Measurements from ENCODE around the gene ZNF77. TPM values are rescaled to one million over a fixed set of nuclear protein-coding genes. Genes with fewer than 3 reads are reported as not detected.
A peak's percentile ranks its signal among the peaks of the same experiment; 100 is the strongest.
"Not testable (repeated sequence)": the region's sequence is repeated elsewhere in the genome, so short reads cannot be mapped to it uniquely, and the experiment has no call there.

ZNF77 gene
- total RNA-seq, 1 donor from 2014 or later, result 5.5 TPM

DNA sequence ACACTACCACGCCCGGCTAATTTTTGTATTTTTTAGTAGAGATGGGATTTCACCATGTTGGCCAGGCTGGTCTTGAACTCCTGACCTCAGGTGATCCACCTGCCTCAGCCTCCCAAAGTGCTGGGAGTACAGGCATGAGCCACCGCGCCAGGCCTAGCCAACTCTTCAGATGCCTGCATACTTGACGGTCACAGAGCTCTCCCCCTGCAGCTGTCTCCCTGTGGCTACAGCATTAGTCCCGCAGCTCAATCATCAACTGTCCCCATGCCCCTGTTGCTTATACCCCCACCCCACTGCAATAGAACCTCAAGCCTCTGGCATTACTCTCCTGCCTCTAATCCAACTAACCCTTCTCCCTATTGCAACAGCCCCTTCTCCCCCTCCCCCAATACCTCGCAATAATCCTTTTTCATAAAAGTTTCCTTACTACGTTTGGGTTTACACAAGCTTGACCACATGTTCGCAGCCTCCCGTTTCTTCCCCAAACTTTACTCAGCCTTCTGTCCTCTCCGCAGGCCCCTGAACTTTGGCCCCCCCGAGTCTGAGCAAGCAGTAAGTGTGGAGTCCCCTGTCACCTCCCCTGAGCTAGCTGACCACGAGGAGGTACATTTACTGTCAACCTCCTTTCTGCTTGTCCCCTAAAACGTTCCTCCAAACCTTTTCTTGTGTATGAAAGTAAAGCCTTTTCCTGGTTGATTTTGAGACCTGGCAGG, 1.7 kb downstream of the ZNF77 start:
- Mint-ChIP-seq H3K4me1 (ENCODE audit: unreplicated experiment) (peaks cover 16% of the 10 kb centered on the region), H3K4me3 (ENCODE audit: unreplicated experiment) (peak overlapping the region; percentile 49), H3K9me3 (ENCODE audit: unreplicated experiment) (no peaks in the 10 kb centered on the region), H3K27ac (ENCODE audit: unreplicated experiment) (no peak overlapping the region), H3K27me3 (ENCODE audit: unreplicated experiment) (peaks cover 6% of the 10 kb centered on the region), H3K36me3 (ENCODE audit: low read depth, unreplicated experiment) (peaks cover 25% of the 10 kb centered on the region)
- TF ChIP-seq, protein P1, sequence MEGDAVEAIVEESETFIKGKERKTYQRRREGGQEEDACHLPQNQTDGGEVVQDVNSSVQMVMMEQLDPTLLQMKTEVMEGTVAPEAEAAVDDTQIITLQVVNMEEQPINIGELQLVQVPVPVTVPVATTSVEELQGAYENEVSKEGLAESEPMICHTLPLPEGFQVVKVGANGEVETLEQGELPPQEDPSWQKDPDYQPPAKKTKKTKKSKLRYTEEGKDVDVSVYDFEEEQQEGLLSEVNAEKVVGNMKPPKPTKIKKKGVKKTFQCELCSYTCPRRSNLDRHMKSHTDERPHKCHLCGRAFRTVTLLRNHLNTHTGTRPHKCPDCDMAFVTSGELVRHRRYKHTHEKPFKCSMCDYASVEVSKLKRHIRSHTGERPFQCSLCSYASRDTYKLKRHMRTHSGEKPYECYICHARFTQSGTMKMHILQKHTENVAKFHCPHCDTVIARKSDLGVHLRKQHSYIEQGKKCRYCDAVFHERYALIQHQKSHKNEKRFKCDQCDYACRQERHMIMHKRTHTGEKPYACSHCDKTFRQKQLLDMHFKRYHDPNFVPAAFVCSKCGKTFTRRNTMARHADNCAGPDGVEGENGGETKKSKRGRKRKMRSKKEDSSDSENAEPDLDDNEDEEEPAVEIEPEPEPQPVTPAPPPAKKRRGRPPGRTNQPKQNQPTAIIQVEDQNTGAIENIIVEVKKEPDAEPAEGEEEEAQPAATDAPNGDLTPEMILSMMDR (IDR thresholded peaks at IDR 0.05; ENCODE audit: unreplicated experiment), result no peak
- DNase-seq (ENCODE audit: low spot score), result no peak

DNA sequence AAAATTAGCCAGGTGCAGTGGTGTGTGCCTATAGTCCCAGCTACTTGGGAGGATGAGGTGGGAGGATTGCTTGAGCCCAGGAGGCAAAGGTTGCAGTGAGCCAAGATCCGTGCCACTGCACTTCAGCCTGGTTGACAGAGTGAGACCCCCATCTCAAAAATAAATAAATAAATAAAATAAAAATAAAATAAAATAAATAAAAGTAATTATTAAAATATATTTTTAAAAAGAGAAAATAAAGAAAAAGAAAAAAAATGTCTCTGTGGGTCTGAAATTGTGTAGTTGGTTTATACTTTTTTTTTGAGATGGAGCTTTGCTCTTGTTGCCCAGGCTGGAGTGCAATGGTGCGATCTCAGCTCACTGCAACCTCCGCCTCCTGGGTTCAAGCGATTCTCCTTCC, 8.9 kb downstream of the ZNF77 start:
- H3K9me3 Mint-ChIP-seq (ENCODE audit: unreplicated experiment), result peaks cover 30% of the 10 kb centered on the region
- not testable (repeated sequence) for H3K27ac Mint-ChIP-seq (ENCODE audit: unreplicated experiment); H3K4me1 Mint-ChIP-seq (ENCODE audit: unreplicated experiment); DNase-seq (ENCODE audit: low spot score); H3K4me3 Mint-ChIP-seq (ENCODE audit: unreplicated experiment); H3K27me3 Mint-ChIP-seq (ENCODE audit: unreplicated experiment)
- peaks cover 69% of the 10 kb centered on the region for H3K36me3 Mint-ChIP-seq (ENCODE audit: low read depth, unreplicated experiment)

DNA sequence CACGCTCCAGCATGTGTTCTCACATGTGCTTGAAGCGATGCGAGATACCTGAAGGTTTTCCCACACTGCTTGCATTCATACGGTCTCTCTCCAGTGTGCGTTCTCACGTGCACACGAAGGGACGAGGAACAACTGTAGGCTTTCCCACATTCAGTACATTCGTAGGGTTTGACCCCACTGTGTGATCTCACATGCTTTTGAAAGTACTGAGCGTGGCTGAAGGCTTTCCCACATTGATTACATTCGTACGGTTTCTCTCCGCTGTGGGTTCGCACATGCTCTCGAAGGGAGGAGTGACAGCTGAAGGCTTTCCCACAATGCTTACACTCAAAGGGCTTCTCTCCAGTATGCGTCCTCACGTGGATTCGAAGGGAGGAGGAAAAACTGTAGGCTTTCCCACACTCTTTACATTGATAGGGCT, 11.3 kb downstream of the ZNF77 start:
- no peak overlapping the region for H3K27ac Mint-ChIP-seq (ENCODE audit: unreplicated experiment)
- H3K27me3 Mint-ChIP-seq (ENCODE audit: unreplicated experiment), result no peaks in the 10 kb centered on the region
- no peak for DNase-seq (ENCODE audit: low spot score)
- H3K4me3 Mint-ChIP-seq (ENCODE audit: unreplicated experiment), result peak overlapping the region; percentile 79
- no peaks in the 10 kb centered on the region for H3K4me1 Mint-ChIP-seq (ENCODE audit: unreplicated experiment)
- TF ChIP-seq, protein P1 (IDR thresholded peaks at IDR 0.05; ENCODE audit: unreplicated experiment), result no peak
- H3K36me3 Mint-ChIP-seq (ENCODE audit: low read depth, unreplicated experiment), result peaks cover 67% of the 10 kb centered on the region
- peaks cover 34% of the 10 kb centered on the region for H3K9me3 Mint-ChIP-seq (ENCODE audit: unreplicated experiment)

DNA sequence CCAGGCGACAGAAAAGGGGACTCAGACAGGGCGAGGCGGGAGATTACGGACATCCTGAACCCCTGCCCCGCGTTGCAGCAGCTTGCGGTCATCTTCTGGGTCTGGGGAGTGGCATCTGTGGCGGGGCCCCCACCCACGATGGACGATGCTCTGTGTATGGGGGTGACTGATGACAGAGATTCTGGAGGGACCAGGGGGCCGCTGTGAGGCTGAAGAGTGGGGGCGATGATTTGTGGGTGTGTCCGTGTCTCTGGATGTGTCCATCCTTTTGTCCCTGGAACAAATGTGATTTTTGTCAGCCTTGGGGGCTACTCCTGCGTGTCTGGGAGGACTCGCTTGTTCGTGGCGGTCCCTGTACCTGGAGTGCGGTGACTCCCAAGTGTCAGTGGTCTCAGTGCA, 17.7 kb downstream of the ZNF77 start:
- no peak for DNase-seq (ENCODE audit: low spot score)
- Mint-ChIP-seq H3K27ac (ENCODE audit: unreplicated experiment) (no peak overlapping the region), H3K27me3 (ENCODE audit: unreplicated experiment) (peaks cover 2% of the 10 kb centered on the region), H3K9me3 (ENCODE audit: unreplicated experiment) (peaks cover 12% of the 10 kb centered on the region), H3K4me1 (ENCODE audit: unreplicated experiment) (no peaks in the 10 kb centered on the region), H3K4me3 (ENCODE audit: unreplicated experiment) (no peak overlapping the region), H3K36me3 (ENCODE audit: low read depth, unreplicated experiment) (peaks cover 17% of the 10 kb centered on the region)
- TF ChIP-seq, protein P1 (IDR thresholded peaks at IDR 0.05; ENCODE audit: unreplicated experiment), result no peak

DNA sequence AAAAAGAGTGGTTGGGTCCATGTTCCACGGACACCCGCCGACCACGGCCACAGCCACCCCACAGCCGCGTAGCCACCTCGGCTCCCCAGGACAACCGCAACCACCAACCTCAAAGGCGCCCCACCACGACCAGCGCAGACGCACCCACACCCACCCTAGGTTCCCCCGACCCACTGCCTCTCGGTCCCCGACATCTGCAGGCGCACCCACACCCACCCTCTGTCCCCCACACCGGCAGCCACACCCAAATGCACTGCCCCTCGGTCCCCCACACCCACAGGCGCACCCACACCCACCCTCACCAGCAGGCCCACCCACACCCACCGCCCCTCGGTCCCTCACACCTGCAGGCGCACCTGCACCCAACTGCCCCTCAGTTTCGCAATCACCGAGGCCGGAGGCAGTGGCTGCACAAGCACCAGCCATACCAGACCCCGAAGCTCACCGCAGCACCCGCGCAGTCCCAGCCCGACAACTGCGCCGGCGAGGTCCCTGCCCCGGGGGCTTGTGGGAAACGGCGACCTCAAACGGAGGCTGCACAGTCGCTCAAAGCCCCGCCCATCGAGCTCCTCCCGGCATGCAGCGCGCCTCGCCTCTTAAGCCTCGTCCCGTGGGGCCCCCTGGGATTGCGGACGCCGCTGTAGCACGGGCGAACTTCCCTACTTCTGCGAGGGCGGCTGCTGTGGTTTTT, 18.3 kb downstream of the ZNF77 start:
- Mint-ChIP-seq H3K4me1 (ENCODE audit: unreplicated experiment) (no peaks in the 10 kb centered on the region), H3K27me3 (ENCODE audit: unreplicated experiment) (peaks cover 2% of the 10 kb centered on the region), H3K4me3 (ENCODE audit: unreplicated experiment) (no peak overlapping the region), H3K9me3 (ENCODE audit: unreplicated experiment) (peaks cover 10% of the 10 kb centered on the region), H3K36me3 (ENCODE audit: low read depth, unreplicated experiment) (peaks cover 15% of the 10 kb centered on the region), H3K27ac (ENCODE audit: unreplicated experiment) (no peak overlapping the region)
- no peak for DNase-seq (ENCODE audit: low spot score)
- TF ChIP-seq, protein P1 (IDR thresholded peaks at IDR 0.05; ENCODE audit: unreplicated experiment), result no peak
